Activated CD4-positive, alpha-beta T cell treated with anti-CD3 and anti-CD28 coated beads, Interleukin-2, amount 50 U/mL, for 24 hours (primary cell): Measurements from ENCODE around the gene EXOC6B.

Experiments used
- DNase-seq, 2 donors: peaks; one replicate each; pipeline ENCODE4 v3.0.0-alpha.2; 2020; ENCODE audit warnings: low read depth in 1 of 2, low spot score in 1 of 2

Gene EXOC6B

DNA sequence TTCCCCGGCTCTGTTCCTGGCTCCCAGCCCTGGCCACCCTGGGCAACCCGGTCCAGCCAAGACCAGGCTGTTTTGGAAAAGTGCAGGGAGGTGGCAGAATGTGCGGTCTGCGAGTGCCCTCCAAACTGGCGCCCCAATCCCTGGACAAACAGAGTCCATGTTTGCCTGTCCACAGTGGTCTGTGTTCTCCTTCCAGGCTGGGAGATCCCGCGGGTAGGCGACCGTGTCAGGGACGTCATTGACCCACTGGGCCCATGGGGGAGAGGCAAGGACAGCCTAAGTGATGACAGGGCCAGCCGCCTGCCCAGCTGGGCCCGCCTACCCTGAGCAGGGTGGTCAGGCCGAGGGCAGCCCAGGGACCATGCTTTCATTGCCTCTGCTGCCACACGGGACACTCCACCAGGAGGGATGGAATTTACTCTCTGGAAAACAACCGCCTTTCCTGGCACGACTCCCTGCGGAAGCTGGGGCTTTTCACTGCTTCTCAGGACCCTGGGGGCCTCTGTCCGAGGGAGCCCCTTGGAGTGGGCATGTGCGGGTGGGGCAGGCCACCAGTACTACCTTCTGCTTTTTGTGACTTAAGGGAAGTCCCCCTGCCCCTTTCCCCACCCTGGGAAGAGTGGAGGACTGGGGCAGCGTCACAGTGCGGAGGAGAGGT lies 698.3 kb downstream of the EXOC6B start:
- DNase-seq = no peak

DNA sequence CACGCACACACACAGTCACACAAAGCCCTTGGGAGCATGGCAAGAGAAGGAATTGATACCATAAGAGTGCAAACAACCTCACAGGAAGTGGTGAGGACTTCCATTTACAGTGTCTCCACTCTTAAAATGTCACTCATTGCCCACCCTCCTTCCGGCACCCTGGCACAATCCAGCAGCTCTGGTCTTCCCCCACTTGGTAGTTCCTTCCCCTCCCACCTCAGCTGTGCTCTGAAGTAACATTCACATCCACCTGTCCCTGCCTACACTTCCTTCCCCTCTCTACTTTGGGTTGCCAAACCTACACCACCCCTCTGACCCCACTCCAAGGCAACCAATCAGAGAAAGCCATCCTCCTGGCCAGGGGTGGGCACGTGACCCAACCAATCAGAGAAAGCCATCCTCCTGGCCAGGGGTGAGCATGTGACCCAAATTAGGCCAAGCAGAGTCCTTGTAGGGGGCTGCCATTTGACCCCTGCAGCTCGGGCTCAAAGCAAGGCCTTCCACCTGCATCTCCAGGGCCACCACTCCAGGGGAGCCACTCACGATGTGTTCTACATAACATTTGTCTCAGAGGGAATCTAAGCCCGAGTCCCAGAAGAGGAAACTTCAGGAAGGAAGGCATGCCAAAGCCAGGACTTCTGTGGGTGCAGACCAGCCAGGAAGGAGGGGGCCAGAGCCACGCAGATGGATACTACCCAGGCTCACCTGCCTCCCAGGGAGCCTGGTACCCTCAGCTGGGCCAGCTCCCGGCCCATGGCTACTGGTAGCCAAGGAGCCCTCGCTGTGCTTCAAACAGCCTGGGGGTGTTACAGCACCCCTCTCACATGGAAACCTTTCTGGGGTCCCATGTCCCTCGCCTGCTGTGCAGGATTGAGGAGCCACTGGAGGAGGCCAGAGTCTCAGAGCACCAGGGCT lies 699.4 kb downstream of the EXOC6B start:
- no peak for DNase-seq
